Prostate gland (tissue), 2 donors: ENCODE results near the gene DHX30. TPM values are rescaled to one million over a fixed set of nuclear protein-coding genes. Genes with fewer than 3 reads are reported as not detected.

ENCODE experiments used
- DNase-seq: peaks from one replicate; pipeline ENCODE4 v3.0.0-alpha.2; 2019; ENCODE audit warnings: low spot score
- H3K27ac ChIP-seq, 2 donors: fragments of 200-600 bp; sonication (generic); 2 replicates each; pipeline ENCODE4 v1.5.1; 2017 to 2019
- H3K27me3 ChIP-seq: fragments of 200-600 bp; sonication (generic); replicated peaks from 2 replicates; pipeline ENCODE4 v1.5.1; 2019; ENCODE audit not compliant: insufficient read depth
- H3K36me3 ChIP-seq, 2 donors: fragments of 200-600 bp; sonication (generic); 1 replicate in 1 of 2; 2 replicates in 1 of 2; pipeline versions ENCODE4 v1.5.1 to v1.8.1; 2017 to 2019
- H3K4me1 ChIP-seq: fragments of 200-600 bp; sonication (generic); replicated peaks from 2 replicates; pipeline ENCODE4 v1.5.1; 2019
- H3K4me3 ChIP-seq, 2 donors: fragments of 200-600 bp; sonication (generic); 2 replicates each; pipeline ENCODE4 v1.5.1; 2017 to 2019
- H3K9me3 ChIP-seq: fragments of 200-600 bp; sonication (generic); 2 replicates; pipeline ENCODE4 v1.5.1; 2017
- POLR2A ChIP-seq: fragments of 450-650 bp; IDR thresholded peaks from one replicate; pipeline ENCODE4 v1.6.1; 2016; ENCODE audit warnings: antibody characterized with exemption, mild to moderate bottlenecking
- POLR2AphosphoS5 ChIP-seq: sonication (generic); formaldehyde crosslinking; IDR thresholded peaks from one replicate; pipeline ENCODE4 v1.6.1; 2017; ENCODE audit warnings: antibody characterized with exemption
- WGBS: methylation state at CpG from one replicate; pipeline ENCODE4 v1.1.5; 2018; 5-methylcytosine and 5-hydroxymethylcytosine counted together
- intact Hi-C: fragments of 100-400 bp; cut with DNase I; formaldehyde crosslinking; loops from one replicate; pipeline ENCODE4 v1.14.2; 2022
- total RNA-seq, 2 donors: library from RNA; depleted of rRNA; stranded (reverse); fragments of >200 nt; gene quantifications; one replicate each; pipeline ENCODE4 v1.1.0, GENCODE V29; 2016
- TF ChIP-seq, protein P1 (sequence below), 4 experiments: fragments of 200-600 bp in 2 of 4; fragments of 450-650 bp in 2 of 4; sonication (generic) in 2 of 4; IDR thresholded peaks; 1 replicate in 3 of 4; 2 replicates in 1 of 4; pipeline ENCODE4 v1.5.1; 2016 to 2019; ENCODE audit warnings: antibody characterized with exemption in 4 of 4, mild to moderate bottlenecking in 2 of 4, moderate library complexity in 2 of 4

DHX30 gene
- total RNA-seq, 2 donors from 2014 or later = 72.9 to 107 TPM

GRCh38 chr3:47874438-47874837 is 71.5 kb downstream of the DHX30 start:
- Histone ChIP-seq H3K27ac (peak overlapping the region in 1 of 2 donors; percentile 33), H3K4me1 (no peaks in the 10 kb centered on the region), H3K4me3 (no peak overlapping the region), H3K9me3 (no peaks in the 10 kb centered on the region), H3K36me3 (no peaks in the 10 kb centered on the region), H3K27me3 (no peaks in the 10 kb centered on the region)
- intact Hi-C loops = no loop called here
- TF ChIP-seq POLR2A (no peak), POLR2AphosphoS5 (no peak)
- TF ChIP-seq, protein P1, sequence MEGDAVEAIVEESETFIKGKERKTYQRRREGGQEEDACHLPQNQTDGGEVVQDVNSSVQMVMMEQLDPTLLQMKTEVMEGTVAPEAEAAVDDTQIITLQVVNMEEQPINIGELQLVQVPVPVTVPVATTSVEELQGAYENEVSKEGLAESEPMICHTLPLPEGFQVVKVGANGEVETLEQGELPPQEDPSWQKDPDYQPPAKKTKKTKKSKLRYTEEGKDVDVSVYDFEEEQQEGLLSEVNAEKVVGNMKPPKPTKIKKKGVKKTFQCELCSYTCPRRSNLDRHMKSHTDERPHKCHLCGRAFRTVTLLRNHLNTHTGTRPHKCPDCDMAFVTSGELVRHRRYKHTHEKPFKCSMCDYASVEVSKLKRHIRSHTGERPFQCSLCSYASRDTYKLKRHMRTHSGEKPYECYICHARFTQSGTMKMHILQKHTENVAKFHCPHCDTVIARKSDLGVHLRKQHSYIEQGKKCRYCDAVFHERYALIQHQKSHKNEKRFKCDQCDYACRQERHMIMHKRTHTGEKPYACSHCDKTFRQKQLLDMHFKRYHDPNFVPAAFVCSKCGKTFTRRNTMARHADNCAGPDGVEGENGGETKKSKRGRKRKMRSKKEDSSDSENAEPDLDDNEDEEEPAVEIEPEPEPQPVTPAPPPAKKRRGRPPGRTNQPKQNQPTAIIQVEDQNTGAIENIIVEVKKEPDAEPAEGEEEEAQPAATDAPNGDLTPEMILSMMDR (IDR thresholded peaks at IDR 0.05) = no peak
- DNase-seq = no peak
- 63% methylated on average over 2 of the region's 2 CpGs for WGBS

DNA sequence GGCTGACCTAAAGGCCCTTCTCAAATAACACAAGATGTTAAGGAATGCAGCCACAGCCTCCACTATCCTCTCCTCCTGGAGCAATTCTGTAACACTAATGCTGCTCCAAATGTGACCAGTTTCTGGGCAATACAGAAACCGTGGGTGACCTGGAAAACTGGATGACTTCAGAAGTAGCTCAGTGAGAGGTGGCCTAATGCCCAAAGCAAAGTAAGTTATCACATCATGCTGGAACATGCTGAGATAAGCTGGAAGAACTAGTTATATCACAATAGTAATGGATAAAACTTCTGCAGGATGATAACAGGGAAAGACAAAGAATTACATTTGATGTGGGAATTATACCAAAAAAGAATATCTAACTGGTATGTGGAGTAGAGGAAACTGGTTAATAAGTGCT is 72.0 kb downstream of the DHX30 start:
- no peaks in the 10 kb centered on the region for H3K9me3 ChIP-seq
- 24% methylated on average over 1 of the region's 1 CpG for WGBS
- no peaks in the 10 kb centered on the region for H3K27me3 ChIP-seq
- no peak overlapping the region for H3K4me3 ChIP-seq
- no peaks in the 10 kb centered on the region for H3K36me3 ChIP-seq
- DNase-seq = peak; percentile 36
- intact Hi-C loops = no loop called here
- H3K27ac ChIP-seq = peak overlapping the region in 1 of 2 donors; percentile 33
- peak; percentile 38 for TF ChIP-seq POLR2AphosphoS5
- TF ChIP-seq POLR2A = no peak
- TF ChIP-seq, protein P1 (IDR thresholded peaks at IDR 0.05) = no peak
- no peaks in the 10 kb centered on the region for H3K4me1 ChIP-seq

DNA sequence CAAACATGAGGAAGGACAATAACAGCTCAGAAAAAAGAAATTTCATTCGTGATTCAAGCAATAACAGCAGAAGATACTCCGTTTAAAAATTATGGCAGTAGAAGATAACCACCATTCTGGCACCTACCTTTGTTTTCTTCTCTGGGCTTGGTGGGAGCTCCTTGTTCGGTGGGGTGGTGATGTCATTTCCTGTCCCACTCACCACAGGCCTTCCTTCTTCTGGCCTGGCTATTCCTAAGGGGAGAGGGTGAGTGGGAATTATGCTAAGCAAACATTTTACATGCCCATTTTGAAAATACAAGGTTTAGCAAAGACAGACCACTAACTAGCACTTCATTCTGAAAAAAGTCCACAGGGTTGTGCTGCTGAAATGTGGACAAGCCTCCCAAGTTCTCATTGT is 74.4 kb downstream of the DHX30 start:
- no peaks in the 10 kb centered on the region for H3K27me3 ChIP-seq
- no peak for DNase-seq
- no peaks in the 10 kb centered on the region for H3K9me3 ChIP-seq
- intact Hi-C loops = no loop called here
- no peaks in the 10 kb centered on the region for H3K36me3 ChIP-seq
- H3K4me1 ChIP-seq = no peaks in the 10 kb centered on the region
- H3K27ac ChIP-seq = no peak overlapping the region
- WGBS = 52% methylated on average over 3 of the region's 3 CpGs
- no peak overlapping the region for H3K4me3 ChIP-seq
- TF ChIP-seq, protein P1 (IDR thresholded peaks at IDR 0.05) = no peak
- TF ChIP-seq POLR2AphosphoS5 (no peak), POLR2A (no peak)

GRCh38 chr3:47877719-47878118 is 74.8 kb downstream of the DHX30 start:
- intact Hi-C loops = no loop called here
- Histone ChIP-seq H3K36me3 (no peaks in the 10 kb centered on the region), H3K9me3 (no peaks in the 10 kb centered on the region), H3K4me3 (no peak overlapping the region), H3K4me1 (no peaks in the 10 kb centered on the region), H3K27me3 (no peaks in the 10 kb centered on the region), H3K27ac (no peak overlapping the region)
- TF ChIP-seq POLR2A = no peak
- TF ChIP-seq, protein P1 (IDR thresholded peaks at IDR 0.05) = no peak
- no peak for TF ChIP-seq POLR2AphosphoS5
- no peak for DNase-seq

GRCh38 chr3:47882338-47882737 is 79.4 kb downstream of the DHX30 start:
- WGBS = 97% methylated on average over 2 of the region's 2 CpGs
- Histone ChIP-seq H3K9me3 (no peaks in the 10 kb centered on the region), H3K4me1 (no peaks in the 10 kb centered on the region), H3K36me3 (no peaks in the 10 kb centered on the region), H3K27me3 (no peaks in the 10 kb centered on the region), H3K27ac (no peak overlapping the region), H3K4me3 (no peak overlapping the region)
- TF ChIP-seq, protein P1 (IDR thresholded peaks at IDR 0.05) = peak in 1 of 4 experiments; percentile 42
- no peak for TF ChIP-seq POLR2AphosphoS5
- no peak for DNase-seq
- intact Hi-C loops = no loop called here
